Kidney glomerular epithelial cell (primary cell): ENCODE results near the gene RHOG.
A peak's percentile ranks its signal among the peaks of the same experiment; 100 is the strongest.
"Not testable (repeated sequence)": the region's sequence is repeated elsewhere in the genome, so short reads cannot be mapped to it uniquely, and the experiment has no call there.

Source experiments
- DNase-seq: peaks from one replicate; lab custom pipeline; 2025; lab: John Stamatoyannopoulos, UW

RHOG gene

GRCh38 chr11:3808861-3809623 lies 31.7 kb downstream of the RHOG start:
- peak; percentile 58 for DNase-seq

GRCh38 chr11:3807909-3808860 lies 32.6 kb downstream of the RHOG start, which contains the start of gene PGAP2:
TSS of gene PGAP2 (plus strand) at chr11:3808560. CDS start at chr11:3811260, 2,700 bp downstream.
- DNase-seq: peak; percentile 75

GRCh38 chr11:3803726-3804495 lies 36.8 kb downstream of the RHOG start:
- DNase-seq: peak; percentile 93

- DNase-seq: no peak
Observed at GRCh38 chr11:3802011-3802790, 38.6 kb downstream of the RHOG start.

- no peak for DNase-seq
Observed at GRCh38 chr11:3799873-3800272, 40.9 kb downstream of the RHOG start.

GRCh38 chr11:3799143-3799542 lies 41.6 kb downstream of the RHOG start:
- no peak for DNase-seq

- peak; percentile 99 for DNase-seq
Observed at GRCh38 chr11:3797329-3798090, 43.2 kb downstream of the RHOG start, which contains the start of gene NUP98. TSS of gene NUP98 (minus strand) at chr11:3797554. CDS start at chr11:3782117, 15,437 bp downstream.

- DNase-seq: no peak
Observed at GRCh38 chr11:3796801-3797328, 43.9 kb downstream of the RHOG start.

GRCh38 chr11:3796346-3796745 lies 44.4 kb downstream of the RHOG start:
- no peak for DNase-seq

- no peak for DNase-seq
Observed at GRCh38 chr11:3796002-3796311, 44.8 kb downstream of the RHOG start.

- DNase-seq: no peak
Observed at GRCh38 chr11:3795131-3796001, 45.4 kb downstream of the RHOG start.

- not testable (repeated sequence) for DNase-seq
Observed at GRCh38 chr11:3794387-3794786, 46.4 kb downstream of the RHOG start.

GRCh38 chr11:3786781-3787428 lies 53.9 kb downstream of the RHOG start:
- DNase-seq: no peak

- no peak for DNase-seq
Observed at GRCh38 chr11:3783611-3784010, 57.1 kb downstream of the RHOG start.

GRCh38 chr11:3782963-3783362 lies 57.8 kb downstream of the RHOG start:
- no peak for DNase-seq

- no peak for DNase-seq
Observed at GRCh38 chr11:3781423-3781822, 59.3 kb downstream of the RHOG start.
